ENCODE measurements around the gene LIN37.

The LIN37 gene

GRCh38 chr19:35760711-35761349 lies 12.5 kb downstream of the LIN37 start (continued):
- no peak for TF ChIP-seq TCF4 (CRISPR knock-in tag; IDR thresholded peaks at IDR 0.05; ENCODE audit: borderline replicate concordance)
- TF ChIP-seq TSHZ2 (CRISPR knock-in tag; IDR thresholded peaks at IDR 0.05) = no peak
- TF ChIP-seq ZFP30 (CRISPR knock-in tag; IDR thresholded peaks at IDR 0.05) = no peak

- no peak for TF ChIP-seq POU6F1 (CRISPR knock-in tag; IDR thresholded peaks at IDR 0.05; ENCODE audit: borderline replicate concordance, low read depth)
- no peak for TF ChIP-seq ZNF8 (CRISPR knock-in tag; IDR thresholded peaks at IDR 0.05)
- no peak for TF ChIP-seq ARNTL (CRISPR knock-in tag; IDR thresholded peaks at IDR 0.05; ENCODE audit: borderline replicate concordance, low read depth)
- TF ChIP-seq OSR1 (CRISPR knock-in tag; IDR thresholded peaks at IDR 0.05) = no peak
- TF ChIP-seq ZFP3 (CRISPR knock-in tag; IDR thresholded peaks at IDR 0.05) = no peak
- TF ChIP-seq CREB5 (CRISPR knock-in tag; IDR thresholded peaks at IDR 0.05; ENCODE audit: low read depth) = no peak
- TF ChIP-seq CSDC2 (CRISPR knock-in tag; IDR thresholded peaks at IDR 0.05) = no peak
- TF ChIP-seq RARB (CRISPR knock-in tag; IDR thresholded peaks at IDR 0.05) = no peak
- TF ChIP-seq ZFP30 (CRISPR knock-in tag; IDR thresholded peaks at IDR 0.05) = no peak
- no peak for TF ChIP-seq SNAI2 (CRISPR knock-in tag; IDR thresholded peaks at IDR 0.05)
- TF ChIP-seq BACH2 (CRISPR knock-in tag; IDR thresholded peaks at IDR 0.05; ENCODE audit: borderline replicate concordance) = no peak
- no peak for TF ChIP-seq ZNF70 (CRISPR knock-in tag; IDR thresholded peaks at IDR 0.05)
- no peak for TF ChIP-seq ESRRG (CRISPR knock-in tag; IDR thresholded peaks at IDR 0.05)
- no peak for ATAC-seq
Observed at GRCh38 chr19:35764432-35765315, 16.3 kb downstream of the LIN37 start.

GRCh38 chr19:35766571-35767104 lies 18.3 kb downstream of the LIN37 start:
- peak; percentile 13 for ATAC-seq
- TF ChIP-seq ZNF70 (CRISPR knock-in tag; IDR thresholded peaks at IDR 0.05) = no peak
- TF ChIP-seq ARNTL (CRISPR knock-in tag; IDR thresholded peaks at IDR 0.05; ENCODE audit: borderline replicate concordance, low read depth) = no peak
- TF ChIP-seq PPARA (CRISPR knock-in tag; IDR thresholded peaks at IDR 0.05; ENCODE audit: borderline replicate concordance) = no peak
- TF ChIP-seq PATZ1 (CRISPR knock-in tag; IDR thresholded peaks at IDR 0.05; ENCODE audit: borderline replicate concordance) = no peak
- TF ChIP-seq ZFP30 (CRISPR knock-in tag; IDR thresholded peaks at IDR 0.05) = no peak
- TF ChIP-seq SNAI2 (CRISPR knock-in tag; IDR thresholded peaks at IDR 0.05) = no peak
- no peak for TF ChIP-seq ISL1 (CRISPR knock-in tag; IDR thresholded peaks at IDR 0.05)
- no peak for TF ChIP-seq CREB5 (CRISPR knock-in tag; IDR thresholded peaks at IDR 0.05; ENCODE audit: low read depth)
- no peak for TF ChIP-seq ZC3H10 (CRISPR knock-in tag; IDR thresholded peaks at IDR 0.05)
- TF ChIP-seq ZNF565 (CRISPR knock-in tag; conservative IDR thresholded peaks at IDR 0.05; ENCODE audit: low read depth) = no peak
- no peak for TF ChIP-seq GLIS3 (CRISPR knock-in tag; IDR thresholded peaks at IDR 0.05)
- TF ChIP-seq TOX (CRISPR knock-in tag; IDR thresholded peaks at IDR 0.05; ENCODE audit: borderline replicate concordance) = no peak
- no peak for TF ChIP-seq OSR1 (CRISPR knock-in tag; IDR thresholded peaks at IDR 0.05)
- TF ChIP-seq ZFP3 (CRISPR knock-in tag; IDR thresholded peaks at IDR 0.05) = no peak
- no peak for TF ChIP-seq POU6F1 (CRISPR knock-in tag; IDR thresholded peaks at IDR 0.05; ENCODE audit: borderline replicate concordance, low read depth)
- TF ChIP-seq TCF4 (CRISPR knock-in tag; IDR thresholded peaks at IDR 0.05; ENCODE audit: borderline replicate concordance) = no peak
- no peak for TF ChIP-seq ESRRG (CRISPR knock-in tag; IDR thresholded peaks at IDR 0.05)
- TF ChIP-seq RARB (CRISPR knock-in tag; IDR thresholded peaks at IDR 0.05) = no peak
